Psoas muscle (tissue), 8 donors: ENCODE results near the gene IFI27. TPM values are rescaled to one million over a fixed set of nuclear protein-coding genes. Genes with fewer than 3 reads are reported as not detected.
"Not testable (repeated sequence)": the region's sequence is repeated elsewhere in the genome, so short reads cannot be mapped to it uniquely, and the experiment has no call there.

Experiments
- ATAC-seq, 4 donors: fragments of 200-7000 bp; cut with Tn5 transposase; one replicate each; pipeline ENCODE4 v1.9.1; 2020; ENCODE audit warnings: moderate library complexity in 3 of 4, mild to moderate bottlenecking in 2 of 4
- DNase-seq, 2 donors: peaks; one replicate each; pipeline ENCODE4 v3.0.0-alpha.2; 2020
- H3K27ac ChIP-seq: fragments of 200-600 bp; one replicate; pipeline ENCODE4 v1.8.0; 2022
- H3K27me3 ChIP-seq, 3 donors: fragments of 200-600 bp in 1 of 3; one replicate each; pipeline versions ENCODE4 v1.6.1 to v1.8.0; 2013 to 2022; ENCODE audit warnings: low read length in 2 of 3, mild to moderate bottlenecking in 2 of 3, moderate library complexity in 1 of 3; ENCODE audit not compliant: insufficient read depth in 3 of 3
- H3K36me3 ChIP-seq, 2 donors: fragments of 200-600 bp in 1 of 2; one replicate each; pipeline versions ENCODE4 v1.6.1 to v1.8.0; 2013 to 2022; ENCODE audit warnings: low read depth in 1 of 2, mild to moderate bottlenecking in 1 of 2, moderate library complexity in 1 of 2; ENCODE audit not compliant: insufficient read depth in 1 of 2
- H3K4me1 ChIP-seq: fragments of 200-600 bp; one replicate; pipeline ENCODE4 v1.8.0; 2022
- H3K4me3 ChIP-seq: fragments of 200-600 bp; one replicate; pipeline ENCODE4 v1.8.0; 2022; ENCODE audit warnings: mild to moderate bottlenecking
- H3K9me3 ChIP-seq: fragments of 200-600 bp; one replicate; pipeline ENCODE4 v1.8.0; 2022
- CTCF ChIP-seq: fragments of 200-600 bp; IDR thresholded peaks from one replicate; pipeline ENCODE4 v1.8.0; 2022; ENCODE audit warnings: antibody characterized with exemption
- WGBS, 3 donors: extraction: QIAGEN DNeasy Blood & Tissue Kit; methylation state at CpG; one replicate each; pipeline versions ENCODE4 v1.1.6 to v1.1.7; 2013; 5-methylcytosine and 5-hydroxymethylcytosine counted together
- intact Hi-C, 2 donors: fragments of 100-400 bp; cut with DNase I; formaldehyde crosslinking; loops; one replicate each; pipeline versions ENCODE4 v1.11.0 to v1.14.2; 2022
- long read RNA-seq, 2 donors: library from polyadenylated mRNA; unstranded; transcript quantifications; one replicate each; pipeline ENCODE4 v2.0.0, GENCODE V29; 2021
- polyA plus RNA-seq, 3 donors: library from polyadenylated mRNA; stranded (reverse); fragments of 200-250 nt; gene quantifications; one replicate each; pipeline ENCODE4 v1.2.3, GENCODE V29; 2013
- total RNA-seq, 4 donors: library from RNA; stranded (reverse); fragmentation: NEBNext Ultra II Directional in 2 of 4; extraction: Animal tissue kit (Norgen Biotek cat#: 25700) in 2 of 4; gene quantifications; one replicate each; pipeline versions ENCODE4 v1.2.1 to v1.2.4, GENCODE V29; 2021 to 2023
- donor health status: healthy with polysubstance abuse.
- donor health status: DM: no; HTN: no; CAD: no; lungs with moderate emphysema.
- donor health status: Bipolar disorder and iron deficiency.
- donor health status: healthy.
- donor health status: DM: yes; HTN: yes; CAD: no.
- donor health status: DM: no; HTN: no; CAD: no.
- donor health status: DM: no; HTN: no; CAD: no.
- donor health status: DM: yes; HTN: yes; CAD: no.

Gene IFI27
- total RNA-seq (100 to 1,000 TPM in 1 of 4 donors, 10 to 100 TPM in 3; 52.8 to 119 (median 82.2) TPM), polyA plus RNA-seq (100 to 1,000 TPM in 2 of 3 donors, 10 to 100 TPM in 1; 93.5 to 229 (median 208) TPM)
- long read RNA-seq, donor 1, transcript IFI27-215 (5 exons, 644 nt), result major isoform, 14 of 25 reads
- long read RNA-seq, donor 1, transcript IFI27-212 (4 exons, 505 nt), result minor isoform, 5 of 25 reads
- long read RNA-seq, donor 1, partial matches to known transcripts, result 0 of 25 reads
- long read RNA-seq, donor 1, other reads (novel, unspliced or antisense), result 2 of 25 reads
- long read RNA-seq, donor 2, transcript IFI27-211 (5 exons, 364 nt), result minor isoform, 7 of 19 reads
- long read RNA-seq, donor 2, transcript IFI27-215 (5 exons, 644 nt), result major isoform, 10 of 19 reads
- long read RNA-seq, donor 2, partial matches to known transcripts, result 0 of 19 reads
- long read RNA-seq, donor 2, other reads (novel, unspliced or antisense), result 0 of 19 reads

GRCh38 chr14:94110552-94111181 lies at the start of gene IFI27:
Gene IFI27 (plus strand): TSS chr14:94110736.
- Histone ChIP-seq H3K4me3 (peak within 1 kb of the TSS; percentile 54), H3K36me3 (no peaks in the 10 kb centered on the region), H3K9me3 (no peaks in the 10 kb centered on the region), H3K4me1 (no peaks in the 10 kb centered on the region), H3K27me3 (no peaks in the 10 kb centered on the region), H3K27ac (peak within 1 kb of the TSS; percentile 67)
- 65 to 66% (median 65%) methylated on average over 14 of the region's 14 CpGs for WGBS, 3 donors
- no peak for TF ChIP-seq CTCF
- intact Hi-C loops, result no loop called here
- DNase-seq, result peak in 1 of 2 donors; percentile 54
- ATAC-seq, result peak in 3 of 4 donors; percentile 49 to 69 (median 64)

GRCh38 chr14:94062344-94062940 lies 48.1 kb upstream of the IFI27 start:
- no peak overlapping the region for H3K27ac ChIP-seq
- peaks cover 0 to 52% of the 10 kb centered on the region in 2 donors for H3K36me3 ChIP-seq
- 74 to 79% (median 77%) methylated on average over 9 of the region's 9 CpGs for WGBS, 3 donors
- peak in 2 of 4 donors; percentile 39 to 40 for ATAC-seq
- intact Hi-C loops, result no loop called here
- no peaks in the 10 kb centered on the region for H3K27me3 ChIP-seq
- H3K4me1 ChIP-seq, result peaks cover 28% of the 10 kb centered on the region
- no peak overlapping the region for H3K4me3 ChIP-seq
- no peaks in the 10 kb centered on the region for H3K9me3 ChIP-seq
- TF ChIP-seq CTCF, result no peak
- no peak for DNase-seq

GRCh38 chr14:94066089-94066676 lies 44.4 kb upstream of the IFI27 start:
- H3K4me1 ChIP-seq, result peaks cover 28% of the 10 kb centered on the region
- H3K36me3 ChIP-seq, result peaks cover 0 to 14% of the 10 kb centered on the region in 2 donors
- no peak for TF ChIP-seq CTCF
- H3K9me3 ChIP-seq, result peaks cover 6% of the 10 kb centered on the region
- DNase-seq (no peak), ATAC-seq (peak in 3 of 4 donors; percentile 19 to 41 (median 27))
- H3K4me3 ChIP-seq, result no peak overlapping the region
- WGBS, 3 donors, result 69 to 74% (median 72%) methylated on average over 8 of the region's 8 CpGs
- intact Hi-C loops, result no loop called here
- no peaks in the 10 kb centered on the region for H3K27me3 ChIP-seq
- H3K27ac ChIP-seq, result no peak overlapping the region

GRCh38 chr14:94072076-94072475 lies 38.5 kb upstream of the IFI27 start:
- H3K9me3 ChIP-seq, result peaks cover 27% of the 10 kb centered on the region
- intact Hi-C loops, ATAC-seq, H3K27ac ChIP-seq, H3K4me3 ChIP-seq, H3K27me3 ChIP-seq, DNase-seq, H3K36me3 ChIP-seq: not testable (repeated sequence)
- 94 to 97% (median 95%) methylated on average over 3 of the region's 3 CpGs for WGBS, 3 donors
- peaks cover 21% of the 10 kb centered on the region for H3K4me1 ChIP-seq

- Histone ChIP-seq H3K27ac (no peak overlapping the region), H3K36me3 (peaks cover 0 to 27% of the 10 kb centered on the region in 2 donors), H3K4me1 (peaks cover 35% of the 10 kb centered on the region), H3K9me3 (peaks cover 27% of the 10 kb centered on the region), H3K27me3 (no peaks in the 10 kb centered on the region), H3K4me3 (no peak overlapping the region)
- no peak for DNase-seq
- WGBS, 3 donors, result 96 to 98% (median 97%) methylated on average over 3 of the region's 3 CpGs
- no peak for ATAC-seq
- intact Hi-C loops, result no loop called here
- no peak for TF ChIP-seq CTCF
These were observed 36.0 kb upstream of the IFI27 start for GRCh38 chr14:94074534-94074933.
